HCT116 (cell line): ENCODE results near the gene PRKAR2A. TPM values are rescaled to one million over a fixed set of nuclear protein-coding genes. Genes with fewer than 3 reads are reported as not detected.

Experiments
- ATAC-seq: fragments of 200-7000 bp; cut with Tn5 transposase; 2 replicates; pipeline ENCODE4 v1.9.1; 2020; ENCODE audit warnings: mild to moderate bottlenecking, moderate library complexity
- BruUV-seq: library from RNA; stranded (reverse); fragments of 400-500 nt; replicated peaks from 2 replicates; lab custom pipeline; 2021; lab: Mats Ljungman, UMichigan
- CTCF ChIA-PET: fragments of 300-600 bp; sonication (Branson Sonifier 250); formaldehyde crosslinking; loops from one replicate; lab custom pipeline; 2021; ENCODE audit warnings: antibody characterized with exemption; lab: Charles Lee
- POLR2A ChIA-PET: fragments of 300-600, 350-600 bp; sonication (Branson Sonifier 250); formaldehyde crosslinking; loops from one replicate; lab custom pipeline; 2021; ENCODE audit warnings: antibody characterized with exemption; lab: Charles Lee
- RAD21 ChIA-PET, 2 experiments: fragments of 300-600 bp; sonication (Branson Sonifier 250); formaldehyde crosslinking; loops; one replicate each; lab custom pipeline; 2023; ENCODE audit warnings: low total read pairs in 2 of 2; ENCODE audit not compliant: uncharacterized antibody in 2 of 2, unreplicated experiment in 2 of 2, low non-redundant PET in 1 of 2; lab: Charles Lee
- DNase-seq: peaks from one replicate; pipeline ENCODE4 v3.0.0-alpha.2; 2010; ENCODE audit warnings: low read depth, low spot score
- H2AFZ ChIP-seq: fragments of 200-600 bp; shearing (Covaris generic), sonication (generic); 2 replicates; pipeline ENCODE4 v1.6.1; 2017; ENCODE audit warnings: low read depth, mixed run types, mixed read lengths, antibody characterized with exemption, low read length; ENCODE audit not compliant: poor library complexity, severe bottlenecking
- H3K27ac ChIP-seq: 2 replicates; pipeline ENCODE4 v1.5.1; 2012; ENCODE audit warnings: low read depth, low read length
- H3K27me3 ChIP-seq: fragments of 200-600 bp; sonication (generic); 2 replicates; pipeline ENCODE4 v1.6.1; 2016; ENCODE audit warnings: mixed run types, low read length, mixed read lengths; ENCODE audit not compliant: insufficient read depth
- H3K36me3 ChIP-seq, 2 experiments: fragments of 200-500 bp in 1 of 2; fragments of 200-600 bp in 1 of 2; sonication (Bioruptor generic) in 1 of 2; sonication (generic) in 1 of 2; 2 replicates each; pipeline versions ENCODE4 v1.5.1 to v1.6.1; 2014 to 2016; ENCODE audit warnings: low read length in 2 of 2, inconsistent platforms in 1 of 2, mixed read lengths in 1 of 2, mixed run types in 1 of 2; ENCODE audit not compliant: insufficient read depth in 2 of 2, control insufficient read depth in 1 of 2
- H3K4me1 ChIP-seq, 2 experiments: fragments of 200-600 bp in 1 of 2; sonication (generic) in 1 of 2; 2 replicates each; pipeline versions ENCODE4 v1.5.1 to v1.6.1; 2012 to 2017; ENCODE audit warnings: low read length in 2 of 2, inconsistent platforms in 1 of 2, mild to moderate bottlenecking in 1 of 2, mixed read lengths in 1 of 2, mixed run types in 1 of 2, moderate library complexity in 1 of 2; ENCODE audit not compliant: insufficient read depth in 2 of 2, control insufficient read depth in 1 of 2
- H3K4me2 ChIP-seq: fragments of 200-600 bp; sonication (generic); 2 replicates; pipeline ENCODE4 v1.6.1; 2017; ENCODE audit warnings: mixed run types, low read length, mixed read lengths
- H3K4me3 ChIP-seq, 2 experiments: fragments of 200-600 bp in 1 of 2; sonication (generic) in 1 of 2; replicated peaks in 1 of 2; 2 replicates each; pipeline ENCODE4 v1.5.1; 2011 to 2016; ENCODE audit warnings: low read length in 2 of 2, control low read depth in 1 of 2, low read depth in 1 of 2, mild to moderate bottlenecking in 1 of 2, mixed read lengths in 1 of 2, mixed run types in 1 of 2
- H3K79me2 ChIP-seq: fragments of 200-600 bp; sonication (generic); 2 replicates; pipeline ENCODE4 v1.6.1; 2017; ENCODE audit warnings: mild to moderate bottlenecking, mixed run types, low read length, moderate library complexity, mixed read lengths; ENCODE audit not compliant: insufficient read depth
- H3K9ac ChIP-seq: fragments of 200-600 bp; sonication (generic); 2 replicates; pipeline ENCODE4 v1.6.1; 2016; ENCODE audit warnings: low read length, mixed read lengths
- H3K9me2 ChIP-seq: fragments of 200-600 bp; sonication (generic), shearing (Covaris generic); 2 replicates; pipeline ENCODE4 v1.6.1; 2017; ENCODE audit warnings: mixed run types, mild to moderate bottlenecking, moderate library complexity; ENCODE audit not compliant: insufficient read depth
- H3K9me3 ChIP-seq, 2 experiments: fragments of 200-500 bp in 1 of 2; fragments of 200-600 bp in 1 of 2; sonication (Bioruptor generic) in 1 of 2; sonication (generic) in 1 of 2; 2 replicates each; pipeline ENCODE4 v1.6.1; 2014 to 2017; ENCODE audit warnings: low read length in 2 of 2, mixed read lengths in 2 of 2, inconsistent platforms in 1 of 2, low read depth in 1 of 2, mild to moderate bottlenecking in 1 of 2, mixed run types in 1 of 2, moderate library complexity in 1 of 2; ENCODE audit not compliant: control insufficient read depth in 1 of 2, insufficient read depth in 1 of 2
- H4K20me1 ChIP-seq: fragments of 200-600 bp; sonication (generic), shearing (Covaris generic); 2 replicates; pipeline ENCODE4 v1.6.1; 2017; ENCODE audit warnings: mixed run types, mild to moderate bottlenecking, moderate library complexity; ENCODE audit not compliant: insufficient read depth
- FOSL1 ChIP-seq: IDR thresholded peaks from 2 replicates; pipeline ENCODE4 v1.6.1; 2012; ENCODE audit warnings: low read depth
- MAX ChIP-seq: IDR thresholded peaks from 2 replicates; pipeline ENCODE4 v1.6.1; 2012
- POLR2A ChIP-seq: IDR thresholded peaks from 2 replicates; pipeline ENCODE4 v1.7.0; 2011; ENCODE audit warnings: borderline replicate concordance; ENCODE audit not compliant: insufficient read depth, insufficient read length; ENCODE audit errors: extremely low read depth
- POLR2AphosphoS5 ChIP-seq: IDR thresholded peaks from 2 replicates; pipeline ENCODE4 v1.6.1; 2011; ENCODE audit warnings: mild to moderate bottlenecking, low read depth, low read length, moderate library complexity
- SRF ChIP-seq: IDR thresholded peaks from 2 replicates; pipeline ENCODE4 v1.6.1; 2012; ENCODE audit warnings: low read depth
- TCF7L2 ChIP-seq: IDR thresholded peaks from 2 replicates; pipeline ENCODE4 v1.7.0; 2011; ENCODE audit warnings: borderline replicate concordance, inconsistent platforms; ENCODE audit not compliant: insufficient read depth, insufficient read length; ENCODE audit errors: extremely low read depth
- ZBTB33 ChIP-seq: IDR thresholded peaks from 2 replicates; pipeline ENCODE4 v1.6.1; 2011; ENCODE audit warnings: mild to moderate bottlenecking, low read length, moderate library complexity; ENCODE audit not compliant: insufficient replicate concordance; ENCODE audit errors: extremely low read depth
- ZNF274 ChIP-seq: fragments of 200-500 bp; sonication (Bioruptor generic); IDR thresholded peaks from 2 replicates; pipeline ENCODE4 v1.6.1; 2014; ENCODE audit warnings: mild to moderate bottlenecking, low read depth, low read length, inconsistent platforms
- intact Hi-C: fragments of 100-400 bp; cut with micrococcal nuclease; formaldehyde crosslinking; loops from 2 replicates; pipeline ENCODE4 v1.10.0; 2022
- total RNA-seq: library from RNA; stranded (reverse); gene quantifications from one replicate; pipeline ENCODE4 v1.2.1, GENCODE V29; 2021; ENCODE audit not compliant: unreplicated experiment
- TF ChIP-seq, protein P1 (sequence below): IDR thresholded peaks from 2 replicates; pipeline ENCODE4 v1.6.1; 2012; ENCODE audit warnings: low read depth
- TF ChIP-seq, protein P2 (sequence below): IDR thresholded peaks from 2 replicates; pipeline ENCODE4 v1.6.1; 2012

Gene PRKAR2A
- total RNA-seq, 1 experiment from 2014 or later = 63.3 TPM

- intact Hi-C loops = no loop called here
- BruUV-seq = no TSS peak
- no peaks in the 10 kb centered on the region for H4K20me1 ChIP-seq
- no peak overlapping the region for H3K4me3 ChIP-seq
- H3K79me2 ChIP-seq = peaks cover 34% of the 10 kb centered on the region
- H3K9me3 ChIP-seq = no peaks in the 10 kb centered on the region
- no peak overlapping the region for H3K9ac ChIP-seq
- ChIA-PET CTCF (no interaction called here), RAD21 (no interaction called here), POLR2A (no interaction called here)
- no peaks in the 10 kb centered on the region for H3K4me1 ChIP-seq
- H2AFZ ChIP-seq = no peak overlapping the region
- no peaks in the 10 kb centered on the region for H3K36me3 ChIP-seq
- H3K4me2 ChIP-seq = no peak overlapping the region
- H3K9me2 ChIP-seq = no peaks in the 10 kb centered on the region
- no peak overlapping the region for H3K27ac ChIP-seq
- DNase-seq (no peak), ATAC-seq (no peak)
- H3K27me3 ChIP-seq = no peaks in the 10 kb centered on the region
- TF ChIP-seq, protein P1, sequence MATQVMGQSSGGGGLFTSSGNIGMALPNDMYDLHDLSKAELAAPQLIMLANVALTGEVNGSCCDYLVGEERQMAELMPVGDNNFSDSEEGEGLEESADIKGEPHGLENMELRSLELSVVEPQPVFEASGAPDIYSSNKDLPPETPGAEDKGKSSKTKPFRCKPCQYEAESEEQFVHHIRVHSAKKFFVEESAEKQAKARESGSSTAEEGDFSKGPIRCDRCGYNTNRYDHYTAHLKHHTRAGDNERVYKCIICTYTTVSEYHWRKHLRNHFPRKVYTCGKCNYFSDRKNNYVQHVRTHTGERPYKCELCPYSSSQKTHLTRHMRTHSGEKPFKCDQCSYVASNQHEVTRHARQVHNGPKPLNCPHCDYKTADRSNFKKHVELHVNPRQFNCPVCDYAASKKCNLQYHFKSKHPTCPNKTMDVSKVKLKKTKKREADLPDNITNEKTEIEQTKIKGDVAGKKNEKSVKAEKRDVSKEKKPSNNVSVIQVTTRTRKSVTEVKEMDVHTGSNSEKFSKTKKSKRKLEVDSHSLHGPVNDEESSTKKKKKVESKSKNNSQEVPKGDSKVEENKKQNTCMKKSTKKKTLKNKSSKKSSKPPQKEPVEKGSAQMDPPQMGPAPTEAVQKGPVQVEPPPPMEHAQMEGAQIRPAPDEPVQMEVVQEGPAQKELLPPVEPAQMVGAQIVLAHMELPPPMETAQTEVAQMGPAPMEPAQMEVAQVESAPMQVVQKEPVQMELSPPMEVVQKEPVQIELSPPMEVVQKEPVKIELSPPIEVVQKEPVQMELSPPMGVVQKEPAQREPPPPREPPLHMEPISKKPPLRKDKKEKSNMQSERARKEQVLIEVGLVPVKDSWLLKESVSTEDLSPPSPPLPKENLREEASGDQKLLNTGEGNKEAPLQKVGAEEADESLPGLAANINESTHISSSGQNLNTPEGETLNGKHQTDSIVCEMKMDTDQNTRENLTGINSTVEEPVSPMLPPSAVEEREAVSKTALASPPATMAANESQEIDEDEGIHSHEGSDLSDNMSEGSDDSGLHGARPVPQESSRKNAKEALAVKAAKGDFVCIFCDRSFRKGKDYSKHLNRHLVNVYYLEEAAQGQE = no peak
- TF ChIP-seq SRF (no peak), MAX (no peak), FOSL1 (no peak), POLR2AphosphoS5 (no peak), POLR2A (no peak), ZNF274 (no peak), TCF7L2 (no peak), ZBTB33 (no peak)
- TF ChIP-seq, protein P2, sequence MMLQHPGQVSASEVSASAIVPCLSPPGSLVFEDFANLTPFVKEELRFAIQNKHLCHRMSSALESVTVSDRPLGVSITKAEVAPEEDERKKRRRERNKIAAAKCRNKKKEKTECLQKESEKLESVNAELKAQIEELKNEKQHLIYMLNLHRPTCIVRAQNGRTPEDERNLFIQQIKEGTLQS = no peak
- TF ChIP-seq, all 23 proteins: peak for 0
Observed at GRCh38 chr3:48826451-48826850, 21.2 kb downstream of the PRKAR2A start.
